Smooth muscle cell of the brain vasculature (primary cell): Measurements from ENCODE around the gene ZNF785.
"Not testable (repeated sequence)": the region's sequence is repeated elsewhere in the genome, so short reads cannot be mapped to it uniquely, and the experiment has no call there.

ENCODE experiments used
- DNase-seq: peaks from one replicate; pipeline ENCODE4 v3.0.0-alpha.2; 2012; ENCODE audit warnings: low read depth, low spot score

ZNF785 gene

GRCh38 chr16:30539986-30540526, 45.4 kb downstream of the ZNF785 start:
- DNase-seq = not testable (repeated sequence)

DNA sequence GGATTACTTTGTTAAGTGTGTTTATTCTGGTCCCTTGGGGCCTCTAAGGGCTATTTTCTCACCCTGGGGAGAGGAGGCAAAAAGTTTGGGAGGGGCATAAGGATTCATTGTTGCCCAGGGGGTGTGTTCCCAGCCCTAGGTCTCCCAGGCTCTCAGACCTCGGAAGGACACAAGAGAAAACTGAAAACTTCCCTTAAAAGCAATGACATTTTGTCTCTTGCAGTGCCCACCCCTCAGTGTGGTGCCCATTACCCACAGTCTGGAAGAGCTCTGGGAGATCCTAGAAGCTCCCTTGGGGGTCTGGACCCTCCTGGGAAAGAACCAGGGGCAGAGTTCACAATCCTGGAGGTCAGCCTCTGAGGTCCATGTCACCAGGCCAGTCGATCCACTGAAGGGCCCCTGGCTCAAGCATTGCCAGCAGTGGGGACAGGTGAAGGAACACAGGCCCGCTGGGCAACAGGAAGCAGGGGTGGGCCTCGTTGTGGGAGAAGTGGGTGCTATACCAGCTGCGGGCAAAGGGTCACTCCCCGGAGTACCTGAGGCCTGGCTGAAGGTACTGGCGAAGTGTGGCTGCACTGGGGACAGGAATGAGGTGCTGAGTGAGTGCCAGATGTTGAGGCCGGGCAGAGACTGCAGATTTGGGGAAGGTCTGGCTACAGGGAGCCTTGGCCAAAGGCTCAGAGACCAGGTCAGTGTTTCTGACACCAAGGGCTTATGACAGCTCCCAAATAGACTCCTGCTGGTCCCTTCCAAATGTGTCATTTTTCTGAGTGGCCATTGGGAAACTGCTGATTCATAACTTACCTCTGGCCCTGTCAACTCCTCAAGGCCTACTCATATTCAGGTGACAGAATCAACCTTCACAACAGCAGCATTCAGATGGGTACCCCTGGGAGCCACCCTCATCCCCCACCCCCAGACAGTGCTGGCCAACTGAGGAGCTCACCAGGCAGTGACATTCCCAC, 46.2 kb downstream of the ZNF785 start:
- DNase-seq = no peak

GRCh38 chr16:30536391-30537024, 49.0 kb downstream of the ZNF785 start:
- DNase-seq = not testable (repeated sequence)

- no peak for DNase-seq
Measured at GRCh38 chr16:30535777-30536190, 49.7 kb downstream of the ZNF785 start.

DNA sequence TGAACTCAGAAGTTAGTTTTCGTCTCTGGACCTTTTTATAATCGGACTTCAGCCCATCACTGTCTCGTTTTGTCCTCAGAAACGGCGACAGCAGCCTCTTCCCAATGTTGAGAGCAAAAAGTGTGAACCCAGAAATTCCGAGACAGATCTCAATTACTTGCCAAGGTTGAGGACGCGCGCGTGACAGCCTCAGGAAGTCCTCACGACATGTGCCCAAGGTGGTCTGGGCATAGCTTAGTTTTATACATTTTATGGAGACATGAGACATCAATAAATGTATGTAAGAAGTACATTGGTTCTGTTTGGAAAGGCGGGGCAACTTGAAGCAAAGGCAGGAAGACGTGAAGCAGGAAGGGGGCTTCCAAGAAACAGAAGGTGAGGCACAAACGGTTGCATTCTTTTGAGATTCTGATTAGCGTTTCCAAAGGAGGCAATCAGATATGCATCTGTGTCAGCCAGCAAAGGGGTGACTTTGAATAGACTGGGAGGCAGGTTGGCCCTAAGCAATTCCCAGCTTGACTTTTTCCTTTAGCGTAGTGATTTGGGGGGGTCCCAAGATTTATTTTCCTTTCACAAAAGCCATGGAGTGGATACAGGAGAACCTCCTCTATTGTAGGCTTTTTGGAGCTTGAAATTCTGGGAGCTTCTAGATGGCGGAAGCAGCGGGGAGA, 50.3 kb downstream of the ZNF785 start:
- no peak for DNase-seq

DNA sequence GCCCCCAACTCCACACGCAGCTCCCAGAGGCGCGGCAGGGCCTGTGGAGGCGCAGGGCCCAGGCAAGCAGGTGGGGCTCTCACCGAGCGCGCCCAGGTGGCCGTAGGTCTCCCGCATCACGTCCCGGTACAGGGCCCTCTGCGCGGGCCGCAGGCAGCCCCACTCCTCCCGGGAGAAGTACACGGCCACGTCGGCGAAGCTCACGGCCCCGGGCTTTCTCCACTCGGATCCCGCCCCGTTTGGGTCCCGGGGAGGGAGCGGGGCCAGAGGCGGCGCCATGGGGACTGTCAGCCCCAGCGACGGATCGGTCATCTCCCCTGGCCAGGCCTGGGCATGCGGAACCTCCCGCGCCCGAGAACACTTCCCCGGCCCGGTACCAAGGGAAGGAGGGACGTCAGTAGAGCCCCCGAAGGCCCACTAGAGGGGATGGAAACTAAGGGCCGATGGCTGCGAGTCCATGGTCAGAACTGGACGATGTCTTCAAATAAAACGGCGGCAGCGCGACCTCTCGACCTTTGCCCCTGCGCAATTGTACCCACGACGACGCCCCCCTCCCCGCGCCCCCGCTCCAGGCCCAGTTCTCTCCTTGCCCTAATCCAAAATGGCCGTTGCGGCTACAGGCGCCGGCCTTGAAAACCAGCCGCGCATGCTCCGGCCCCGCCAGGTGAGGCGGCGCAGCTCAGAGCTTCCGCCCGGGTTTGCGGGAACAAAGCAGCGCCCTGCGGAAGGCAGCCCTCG, 51.0 kb downstream of the ZNF785 start, which contains the start of gene ZNF747:
TSS of gene ZNF747 (minus strand) at position 491 of the 738 bp plus-strand sequence. CDS start at position 312, 179 bp downstream.
- no peak for DNase-seq

- no peak for DNase-seq
Measured at GRCh38 chr16:30533748-30534367, 51.6 kb downstream of the ZNF785 start.

GRCh38 chr16:30533146-30533522, 52.4 kb downstream of the ZNF785 start:
- no peak for DNase-seq

GRCh38 chr16:30532285-30533145, 53.0 kb downstream of the ZNF785 start:
- DNase-seq = no peak
